Activated CD8-positive, alpha-beta memory T cell treated with anti-CD3 and anti-CD28 coated beads for 48 hours (primary cell): ENCODE measurements around the gene SUPT6H.

Experiments used
- DNase-seq, 3 experiments: peaks; one replicate each; pipeline ENCODE4 v3.0.0-alpha.2; 2020; ENCODE audit warnings: low read depth in 2 of 3, low spot score in 2 of 3

Gene SUPT6H

GRCh38 chr17:28700830-28701492, 39.0 kb downstream of the SUPT6H start:
- DNase-seq, result no peak

DNA sequence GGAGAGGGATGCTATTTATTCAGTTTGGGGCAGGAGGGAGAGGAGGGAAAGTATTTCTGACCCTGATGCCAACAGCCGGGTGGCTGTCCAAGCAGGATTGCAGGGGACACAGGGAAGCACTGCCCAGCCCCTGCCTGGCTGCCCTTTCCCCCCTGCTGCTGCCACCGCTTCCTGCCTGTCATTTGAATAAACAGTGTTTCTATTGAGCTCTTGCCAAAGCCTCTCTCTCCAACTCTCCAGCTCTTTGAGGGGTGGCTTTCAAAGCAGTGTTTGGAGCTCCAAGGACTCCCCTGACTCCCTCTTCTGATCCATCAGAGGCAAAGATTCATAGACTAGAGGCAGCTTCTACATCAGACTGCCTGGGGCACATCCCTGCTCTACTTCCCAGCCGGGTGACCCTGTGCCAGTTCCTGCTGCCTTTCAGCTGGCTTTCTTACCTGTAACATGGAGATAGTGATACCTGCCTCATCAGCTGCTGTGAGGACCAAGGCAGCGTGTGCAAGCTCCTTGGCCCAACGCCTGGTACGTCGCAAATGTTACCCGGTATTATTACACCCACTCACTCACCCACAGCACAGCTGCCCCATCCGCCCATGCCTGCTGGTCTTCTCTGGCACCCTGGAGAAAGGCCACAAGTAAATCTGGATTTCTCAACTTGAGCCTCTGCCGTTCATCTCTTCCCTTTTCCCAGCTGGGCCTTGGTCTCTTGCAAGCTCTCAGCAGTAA, 40.2 kb downstream of the SUPT6H start:
- DNase-seq, result no peak

DNA sequence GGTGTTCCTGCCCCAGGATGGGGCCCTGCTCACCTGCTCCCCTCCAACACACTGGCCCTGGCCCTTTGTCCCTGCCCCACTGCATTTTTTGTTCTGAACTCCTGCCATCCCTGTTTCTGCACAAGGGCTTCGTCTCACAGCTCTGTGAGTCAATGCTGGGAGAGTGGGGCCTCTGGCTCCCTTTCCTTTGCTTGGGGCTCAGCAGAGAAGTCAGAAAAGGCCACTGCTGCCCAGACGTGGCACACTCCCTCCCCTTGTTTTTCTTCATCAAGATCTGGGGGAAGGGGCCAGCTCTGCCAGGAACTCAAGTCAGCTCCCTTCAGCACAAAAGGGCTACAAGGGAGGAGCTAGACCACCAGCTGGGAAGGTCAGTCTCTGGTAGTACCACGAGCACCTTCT, 40.7 kb downstream of the SUPT6H start:
- DNase-seq, result no peak

- no peak for DNase-seq
Measured at GRCh38 chr17:28703552-28704218, 41.7 kb downstream of the SUPT6H start.

GRCh38 chr17:28704219-28704858, 42.3 kb downstream of the SUPT6H start:
- no peak for DNase-seq

DNA sequence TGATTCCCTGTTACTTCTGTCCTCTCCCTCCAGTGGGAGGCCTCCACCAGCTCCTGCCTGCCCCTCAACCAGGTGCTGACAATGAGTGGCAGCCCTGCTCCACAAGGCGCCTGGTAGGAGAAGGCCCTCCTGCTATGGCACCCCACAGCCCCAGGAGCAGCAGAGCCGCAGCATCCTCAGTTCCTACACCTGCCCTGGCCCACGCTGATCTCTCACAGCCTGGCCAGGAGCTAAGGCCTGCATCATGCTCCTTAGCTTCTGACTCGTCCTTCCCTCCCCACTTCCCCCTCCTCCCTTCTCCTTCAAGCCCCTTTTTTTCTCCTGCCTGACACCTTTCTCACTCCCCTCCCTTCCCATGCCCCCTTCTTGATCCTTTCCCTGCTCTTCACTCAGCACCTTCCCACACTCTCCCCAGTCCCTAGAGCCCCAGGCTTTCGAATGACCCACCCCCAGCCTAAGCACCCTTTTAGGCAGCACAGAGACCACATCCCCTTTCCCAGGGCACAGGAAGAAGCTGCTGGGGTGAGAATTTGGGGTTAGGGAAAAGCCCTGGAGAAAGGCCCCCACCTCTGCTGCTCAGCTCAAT, 43.2 kb downstream of the SUPT6H start:
- DNase-seq, result no peak

- no peak for DNase-seq
Measured at GRCh38 chr17:28705728-28706334, 43.8 kb downstream of the SUPT6H start.

DNA sequence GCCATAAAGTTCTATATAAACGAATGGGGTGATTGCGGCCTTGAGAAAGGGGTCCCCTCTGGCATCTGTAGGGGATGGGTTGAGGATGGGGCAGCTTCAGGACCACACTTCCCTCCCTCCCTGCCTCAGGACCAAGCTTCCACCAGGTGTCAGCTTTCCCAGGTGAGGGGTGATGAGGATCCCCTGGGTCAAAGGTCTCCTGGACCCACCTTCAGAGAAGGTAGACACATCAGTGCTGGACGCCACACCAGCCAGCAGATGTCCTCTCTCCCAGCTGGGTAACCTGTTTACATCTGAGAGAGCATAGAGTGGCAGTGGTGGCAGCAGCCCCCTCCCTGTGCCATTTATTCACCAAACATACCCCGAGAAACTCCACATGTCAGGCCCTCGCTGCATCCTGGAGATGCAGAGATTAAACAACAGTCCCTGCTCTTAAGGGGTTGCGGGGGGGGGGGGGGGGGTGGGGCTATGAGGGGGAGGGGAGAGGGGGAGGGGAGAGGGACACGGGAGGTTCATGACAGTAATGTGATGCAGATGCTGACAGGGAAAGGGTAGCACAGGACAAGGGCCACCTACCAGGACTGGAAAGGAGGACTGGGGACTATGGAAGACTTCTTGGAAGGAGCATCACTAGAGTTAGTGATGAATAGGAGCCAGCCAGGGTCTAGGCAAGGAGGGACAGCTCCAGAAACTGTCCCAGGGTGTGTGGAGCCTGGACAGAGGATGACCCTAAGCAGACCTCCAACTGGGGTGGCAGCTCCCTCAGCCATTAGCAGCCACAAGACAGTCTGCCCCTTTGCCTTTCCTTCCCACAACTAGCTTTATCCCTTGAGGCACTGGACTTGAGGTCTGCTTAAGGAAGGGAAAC, 44.7 kb downstream of the SUPT6H start:
- no peak for DNase-seq

DNA sequence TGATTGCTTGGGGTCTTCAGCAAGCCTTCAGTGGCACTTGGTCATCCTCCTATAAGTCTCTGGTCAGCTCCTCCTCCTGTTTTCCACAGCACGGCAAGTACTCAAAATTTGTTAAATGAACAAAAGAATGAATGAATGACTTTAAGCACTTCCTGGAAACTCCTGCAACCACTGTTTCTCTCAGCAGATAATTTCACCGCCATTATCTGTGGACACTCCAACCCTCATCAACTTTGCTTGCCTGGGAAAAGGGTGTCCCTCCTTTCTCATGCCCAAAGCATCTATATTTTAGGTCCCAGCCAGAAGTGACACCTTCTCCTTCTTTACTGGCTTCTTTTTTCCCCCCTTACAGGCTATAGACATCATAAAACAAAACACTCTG, 45.3 kb downstream of the SUPT6H start:
- DNase-seq, result no peak

DNA sequence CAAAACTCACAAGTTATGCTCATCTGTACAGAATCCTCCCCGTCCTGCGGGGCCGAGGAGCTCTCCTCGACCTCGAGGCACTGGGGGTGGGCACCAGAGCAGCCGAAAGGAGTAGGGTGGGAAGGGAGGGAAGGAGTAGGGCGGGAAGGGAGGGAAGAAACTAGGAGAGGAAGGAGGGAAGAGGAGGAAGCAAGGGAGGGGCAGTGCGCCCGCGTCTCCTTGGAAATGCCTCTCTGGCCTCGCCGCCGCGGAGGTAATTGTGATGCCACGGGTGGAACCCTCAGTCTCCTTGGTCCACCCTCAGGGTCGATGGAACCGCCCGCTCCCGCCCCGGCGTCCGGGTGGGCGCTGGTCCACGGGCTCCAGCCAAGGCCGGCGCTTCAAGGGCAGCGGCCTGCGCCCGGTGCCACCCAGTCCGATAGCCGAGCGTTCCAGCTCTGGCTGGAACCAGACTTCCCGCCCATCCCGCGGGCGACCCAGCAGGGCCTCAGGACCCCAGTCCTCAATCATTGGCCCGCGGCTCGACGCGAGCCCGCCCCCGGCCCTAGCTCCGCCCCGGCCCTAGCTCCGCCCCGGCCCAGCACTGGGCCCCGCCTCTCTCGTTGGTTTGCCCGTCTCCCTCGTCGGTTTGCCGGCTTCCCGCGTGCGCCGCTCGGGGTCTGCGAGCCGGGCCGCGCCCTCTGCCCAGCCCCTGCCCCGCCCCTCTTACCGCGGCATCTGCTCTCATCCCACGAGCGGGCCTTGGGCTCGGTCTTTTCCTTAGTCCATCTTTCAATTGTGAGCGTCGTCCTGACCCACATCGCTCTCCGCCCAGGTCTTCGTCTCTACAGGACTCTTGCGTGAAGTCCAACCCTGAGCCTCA, 49.1 kb downstream of the SUPT6H start:
- peak; percentile 79 to 91 (median 83) for DNase-seq

- DNase-seq, result no peak
Measured at GRCh38 chr17:28711723-28712031, 49.7 kb downstream of the SUPT6H start, which contains the start of gene PROCA1. TSS of gene PROCA1 (minus strand) at chr17:28711888. CDS start at chr17:28711660, 228 bp downstream.

- peak in 1 of 3 experiments; percentile 57 for DNase-seq
Measured at GRCh38 chr17:28712032-28712704, 50.2 kb downstream of the SUPT6H start.

DNA sequence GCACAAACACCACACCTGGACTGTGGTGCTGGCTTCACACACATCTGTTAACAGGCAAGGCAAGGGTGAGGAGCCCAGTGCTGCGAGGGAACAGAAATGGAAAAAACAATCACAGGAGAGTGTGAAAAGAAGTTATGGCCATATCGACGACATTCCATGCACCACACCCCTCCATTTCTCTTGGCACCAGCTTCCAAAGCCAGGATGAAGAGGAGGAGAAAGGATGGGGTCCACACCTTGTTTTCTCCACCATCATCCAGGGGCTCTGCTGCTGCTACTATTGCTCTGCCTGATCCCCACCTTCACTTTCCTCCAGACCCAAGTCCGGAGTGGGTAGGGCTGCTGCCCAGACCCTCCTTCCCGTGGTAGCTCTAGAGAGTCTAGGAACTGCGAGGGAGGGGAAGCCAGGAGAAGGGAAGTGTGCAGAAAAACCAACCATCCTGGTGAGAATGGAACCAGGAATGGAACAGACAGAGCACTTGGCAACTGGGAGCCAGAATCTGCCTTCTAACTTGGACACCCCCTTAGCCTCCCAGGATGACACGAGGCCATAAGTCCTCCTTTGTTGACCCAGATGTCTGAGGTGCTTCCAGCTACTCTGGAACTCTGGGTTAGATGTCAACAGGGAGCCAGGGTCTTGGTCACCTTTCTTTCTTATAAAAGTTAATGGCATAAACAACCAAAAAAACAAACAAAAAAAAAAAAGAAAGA, 50.9 kb downstream of the SUPT6H start:
- no peak for DNase-seq

- no peak for DNase-seq
Measured at GRCh38 chr17:28714281-28714680, 52.3 kb downstream of the SUPT6H start.

- no peak for DNase-seq
Measured at GRCh38 chr17:28715217-28715616, 53.2 kb downstream of the SUPT6H start.

DNA sequence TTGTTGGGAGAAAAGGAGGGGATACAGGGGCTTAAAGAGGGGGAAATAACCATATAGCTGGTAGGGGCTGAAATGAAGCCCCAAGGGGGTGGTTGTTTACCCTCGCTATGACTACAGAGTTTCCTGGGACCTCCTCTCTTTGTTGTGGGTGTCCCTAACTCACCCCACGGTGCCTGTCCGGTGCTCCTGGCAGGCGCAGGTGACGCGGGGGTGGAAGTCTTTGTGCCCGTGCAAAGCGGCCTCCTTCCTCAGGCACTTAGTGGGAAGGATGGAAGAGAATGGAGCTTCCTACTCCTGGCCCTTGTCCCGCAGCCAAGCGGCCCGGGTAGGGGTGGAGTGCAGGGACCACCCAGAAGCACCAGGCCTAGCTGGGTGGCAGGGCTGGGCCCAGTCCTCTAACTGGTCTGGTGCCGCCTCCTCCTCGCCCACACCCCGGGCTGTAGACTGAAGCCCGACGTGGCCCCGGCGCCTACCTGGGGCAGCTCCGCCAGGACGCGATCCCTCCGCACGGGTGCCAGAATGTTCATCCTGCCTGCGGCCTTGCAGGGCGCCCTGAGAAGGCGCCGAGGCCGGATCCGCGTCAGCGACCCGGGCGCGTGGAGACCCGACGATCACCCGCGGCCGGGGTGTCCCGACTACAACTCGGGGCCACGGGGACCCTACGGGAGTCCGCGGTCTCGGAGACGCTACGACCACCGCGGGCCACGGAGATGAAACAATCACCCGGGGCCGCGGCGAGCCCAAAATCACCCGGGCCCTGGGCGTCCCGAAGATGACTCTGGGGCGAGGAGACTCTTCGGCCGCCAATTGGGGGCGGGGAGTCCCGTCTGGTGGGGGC, 55.0 kb downstream of the SUPT6H start:
- DNase-seq, result no peak
